Measurements from ENCODE around the gene PAK6. TPM values are rescaled to one million over a fixed set of nuclear protein-coding genes. Genes with fewer than 3 reads are reported as not detected.

PAK6 gene
- total and polyA plus RNA-seq, 9 of the 15 experiments (the other 6 are each of a cell fraction or from before 2014, with no cell fraction given), result 0.03 to 0.74 (median 0.16) TPM; not detected in 2

DNA sequence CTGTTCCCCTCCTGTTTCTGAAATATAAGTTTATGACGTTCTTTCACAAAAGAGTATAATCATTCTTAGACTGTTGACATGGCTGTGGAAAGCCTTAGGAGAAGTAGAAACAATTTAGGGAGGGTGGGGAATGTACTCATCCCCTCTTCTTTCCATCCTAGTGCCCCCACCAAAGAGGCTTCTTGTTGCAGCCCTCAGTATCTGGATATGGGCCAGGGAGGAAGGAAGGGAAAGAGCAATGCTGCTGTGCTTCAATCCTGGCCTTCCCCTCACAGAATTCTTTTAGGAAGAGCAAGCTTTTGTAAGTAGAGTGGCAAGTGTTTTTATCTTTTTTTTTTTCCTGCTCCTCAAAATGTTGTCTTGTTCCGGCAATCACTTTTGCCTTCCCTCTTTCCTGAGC lies 86.3 kb downstream of the PAK6 start (continued):
- TF ChIP-seq, protein P1, sequence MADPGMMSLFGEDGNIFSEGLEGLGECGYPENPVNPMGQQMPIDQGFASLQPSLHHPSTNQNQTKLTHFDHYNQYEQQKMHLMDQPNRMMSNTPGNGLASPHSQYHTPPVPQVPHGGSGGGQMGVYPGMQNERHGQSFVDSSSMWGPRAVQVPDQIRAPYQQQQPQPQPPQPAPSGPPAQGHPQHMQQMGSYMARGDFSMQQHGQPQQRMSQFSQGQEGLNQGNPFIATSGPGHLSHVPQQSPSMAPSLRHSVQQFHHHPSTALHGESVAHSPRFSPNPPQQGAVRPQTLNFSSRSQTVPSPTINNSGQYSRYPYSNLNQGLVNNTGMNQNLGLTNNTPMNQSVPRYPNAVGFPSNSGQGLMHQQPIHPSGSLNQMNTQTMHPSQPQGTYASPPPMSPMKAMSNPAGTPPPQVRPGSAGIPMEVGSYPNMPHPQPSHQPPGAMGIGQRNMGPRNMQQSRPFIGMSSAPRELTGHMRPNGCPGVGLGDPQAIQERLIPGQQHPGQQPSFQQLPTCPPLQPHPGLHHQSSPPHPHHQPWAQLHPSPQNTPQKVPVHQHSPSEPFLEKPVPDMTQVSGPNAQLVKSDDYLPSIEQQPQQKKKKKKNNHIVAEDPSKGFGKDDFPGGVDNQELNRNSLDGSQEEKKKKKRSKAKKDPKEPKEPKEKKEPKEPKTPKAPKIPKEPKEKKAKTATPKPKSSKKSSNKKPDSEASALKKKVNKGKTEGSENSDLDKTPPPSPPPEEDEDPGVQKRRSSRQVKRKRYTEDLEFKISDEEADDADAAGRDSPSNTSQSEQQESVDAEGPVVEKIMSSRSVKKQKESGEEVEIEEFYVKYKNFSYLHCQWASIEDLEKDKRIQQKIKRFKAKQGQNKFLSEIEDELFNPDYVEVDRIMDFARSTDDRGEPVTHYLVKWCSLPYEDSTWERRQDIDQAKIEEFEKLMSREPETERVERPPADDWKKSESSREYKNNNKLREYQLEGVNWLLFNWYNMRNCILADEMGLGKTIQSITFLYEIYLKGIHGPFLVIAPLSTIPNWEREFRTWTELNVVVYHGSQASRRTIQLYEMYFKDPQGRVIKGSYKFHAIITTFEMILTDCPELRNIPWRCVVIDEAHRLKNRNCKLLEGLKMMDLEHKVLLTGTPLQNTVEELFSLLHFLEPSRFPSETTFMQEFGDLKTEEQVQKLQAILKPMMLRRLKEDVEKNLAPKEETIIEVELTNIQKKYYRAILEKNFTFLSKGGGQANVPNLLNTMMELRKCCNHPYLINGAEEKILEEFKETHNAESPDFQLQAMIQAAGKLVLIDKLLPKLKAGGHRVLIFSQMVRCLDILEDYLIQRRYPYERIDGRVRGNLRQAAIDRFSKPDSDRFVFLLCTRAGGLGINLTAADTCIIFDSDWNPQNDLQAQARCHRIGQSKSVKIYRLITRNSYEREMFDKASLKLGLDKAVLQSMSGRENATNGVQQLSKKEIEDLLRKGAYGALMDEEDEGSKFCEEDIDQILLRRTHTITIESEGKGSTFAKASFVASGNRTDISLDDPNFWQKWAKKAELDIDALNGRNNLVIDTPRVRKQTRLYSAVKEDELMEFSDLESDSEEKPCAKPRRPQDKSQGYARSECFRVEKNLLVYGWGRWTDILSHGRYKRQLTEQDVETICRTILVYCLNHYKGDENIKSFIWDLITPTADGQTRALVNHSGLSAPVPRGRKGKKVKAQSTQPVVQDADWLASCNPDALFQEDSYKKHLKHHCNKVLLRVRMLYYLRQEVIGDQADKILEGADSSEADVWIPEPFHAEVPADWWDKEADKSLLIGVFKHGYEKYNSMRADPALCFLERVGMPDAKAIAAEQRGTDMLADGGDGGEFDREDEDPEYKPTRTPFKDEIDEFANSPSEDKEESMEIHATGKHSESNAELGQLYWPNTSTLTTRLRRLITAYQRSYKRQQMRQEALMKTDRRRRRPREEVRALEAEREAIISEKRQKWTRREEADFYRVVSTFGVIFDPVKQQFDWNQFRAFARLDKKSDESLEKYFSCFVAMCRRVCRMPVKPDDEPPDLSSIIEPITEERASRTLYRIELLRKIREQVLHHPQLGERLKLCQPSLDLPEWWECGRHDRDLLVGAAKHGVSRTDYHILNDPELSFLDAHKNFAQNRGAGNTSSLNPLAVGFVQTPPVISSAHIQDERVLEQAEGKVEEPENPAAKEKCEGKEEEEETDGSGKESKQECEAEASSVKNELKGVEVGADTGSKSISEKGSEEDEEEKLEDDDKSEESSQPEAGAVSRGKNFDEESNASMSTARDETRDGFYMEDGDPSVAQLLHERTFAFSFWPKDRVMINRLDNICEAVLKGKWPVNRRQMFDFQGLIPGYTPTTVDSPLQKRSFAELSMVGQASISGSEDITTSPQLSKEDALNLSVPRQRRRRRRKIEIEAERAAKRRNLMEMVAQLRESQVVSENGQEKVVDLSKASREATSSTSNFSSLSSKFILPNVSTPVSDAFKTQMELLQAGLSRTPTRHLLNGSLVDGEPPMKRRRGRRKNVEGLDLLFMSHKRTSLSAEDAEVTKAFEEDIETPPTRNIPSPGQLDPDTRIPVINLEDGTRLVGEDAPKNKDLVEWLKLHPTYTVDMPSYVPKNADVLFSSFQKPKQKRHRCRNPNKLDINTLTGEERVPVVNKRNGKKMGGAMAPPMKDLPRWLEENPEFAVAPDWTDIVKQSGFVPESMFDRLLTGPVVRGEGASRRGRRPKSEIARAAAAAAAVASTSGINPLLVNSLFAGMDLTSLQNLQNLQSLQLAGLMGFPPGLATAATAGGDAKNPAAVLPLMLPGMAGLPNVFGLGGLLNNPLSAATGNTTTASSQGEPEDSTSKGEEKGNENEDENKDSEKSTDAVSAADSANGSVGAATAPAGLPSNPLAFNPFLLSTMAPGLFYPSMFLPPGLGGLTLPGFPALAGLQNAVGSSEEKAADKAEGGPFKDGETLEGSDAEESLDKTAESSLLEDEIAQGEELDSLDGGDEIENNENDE (IDR thresholded peaks at IDR 0.05; ENCODE audit: low read depth, low read length), result no peak
- TF ChIP-seq ZNF431 (CRISPR knock-in tag; IDR thresholded peaks at IDR 0.05), result no peak
- no peak for TF ChIP-seq RCOR1 (IDR thresholded peaks at IDR 0.05; ENCODE audit: borderline replicate concordance in 1 of 2, low read depth in 2 of 2, low read length in 2 of 2)
- TF ChIP-seq, protein P2, sequence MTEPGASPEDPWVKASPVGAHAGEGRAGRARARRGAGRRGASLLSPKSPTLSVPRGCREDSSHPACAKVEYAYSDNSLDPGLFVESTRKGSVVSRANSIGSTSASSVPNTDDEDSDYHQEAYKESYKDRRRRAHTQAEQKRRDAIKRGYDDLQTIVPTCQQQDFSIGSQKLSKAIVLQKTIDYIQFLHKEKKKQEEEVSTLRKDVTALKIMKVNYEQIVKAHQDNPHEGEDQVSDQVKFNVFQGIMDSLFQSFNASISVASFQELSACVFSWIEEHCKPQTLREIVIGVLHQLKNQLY (CRISPR knock-in tag; conservative IDR thresholded peaks at IDR 0.05), result no peak
- TF ChIP-seq, protein P3, sequence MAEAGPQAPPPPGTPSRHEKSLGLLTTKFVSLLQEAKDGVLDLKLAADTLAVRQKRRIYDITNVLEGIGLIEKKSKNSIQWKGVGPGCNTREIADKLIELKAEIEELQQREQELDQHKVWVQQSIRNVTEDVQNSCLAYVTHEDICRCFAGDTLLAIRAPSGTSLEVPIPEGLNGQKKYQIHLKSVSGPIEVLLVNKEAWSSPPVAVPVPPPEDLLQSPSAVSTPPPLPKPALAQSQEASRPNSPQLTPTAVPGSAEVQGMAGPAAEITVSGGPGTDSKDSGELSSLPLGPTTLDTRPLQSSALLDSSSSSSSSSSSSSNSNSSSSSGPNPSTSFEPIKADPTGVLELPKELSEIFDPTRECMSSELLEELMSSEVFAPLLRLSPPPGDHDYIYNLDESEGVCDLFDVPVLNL (CRISPR knock-in tag; IDR thresholded peaks at IDR 0.05; ENCODE audit: low read depth), result no peak
- TF ChIP-seq CXXC5 (CRISPR knock-in tag; IDR thresholded peaks at IDR 0.05), result no peak
- no peak for TF ChIP-seq ZNF133 (CRISPR knock-in tag; IDR thresholded peaks at IDR 0.05)
- TF ChIP-seq RHOXF2B (CRISPR knock-in tag; conservative IDR thresholded peaks at IDR 0.05), result no peak
- no peak for TF ChIP-seq PTTG1 (tag; IDR thresholded peaks at IDR 0.05; ENCODE audit: low read depth)
- no peak for TF ChIP-seq ZNF717 (CRISPR knock-in tag; IDR thresholded peaks at IDR 0.05)
- TF ChIP-seq ZNF197 (CRISPR knock-in tag; IDR thresholded peaks at IDR 0.05; ENCODE audit: low read depth), result no peak
- TF ChIP-seq, protein P4, sequence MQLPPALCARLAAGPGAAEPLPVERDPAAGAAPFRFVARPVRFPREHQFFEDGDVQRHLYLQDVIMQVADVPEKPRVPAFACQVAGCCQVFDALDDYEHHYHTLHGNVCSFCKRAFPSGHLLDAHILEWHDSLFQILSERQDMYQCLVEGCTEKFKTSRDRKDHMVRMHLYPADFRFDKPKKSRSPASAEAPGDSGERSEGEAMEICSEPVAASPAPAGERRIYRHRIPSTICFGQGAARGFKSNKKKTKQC (CRISPR knock-in tag; IDR thresholded peaks at IDR 0.05), result no peak
- TF ChIP-seq PHTF2 (CRISPR knock-in tag; IDR thresholded peaks at IDR 0.05), result no peak
- no peak for TF ChIP-seq ZNF143 (CRISPR knock-in tag; IDR thresholded peaks at IDR 0.05)

All from K562 (cell line).